ENCODE results near the gene AMACR.
"Not testable (repeated sequence)": the region's sequence is repeated elsewhere in the genome, so short reads cannot be mapped to it uniquely, and the experiment has no call there.

The AMACR gene

GRCh38 chr5:33968211-33969005 lies 39.4 kb downstream of the AMACR start:
- TF ChIP-seq ZFX (IDR thresholded peaks at IDR 0.05; ENCODE audit: borderline replicate concordance) (no peak), CTCF (IDR thresholded peaks at IDR 0.05) (no peak)
- H3K27ac ChIP-seq, result no peak overlapping the region

- no peak overlapping the region for H3K27ac ChIP-seq
- TF ChIP-seq ZFX (IDR thresholded peaks at IDR 0.05; ENCODE audit: borderline replicate concordance) (no peak), CTCF (IDR thresholded peaks at IDR 0.05) (no peak)
These were observed 41.0 kb downstream of the AMACR start for GRCh38 chr5:33966805-33967204.

GRCh38 chr5:33964132-33964700 lies 43.6 kb downstream of the AMACR start:
- TF ChIP-seq CTCF (IDR thresholded peaks at IDR 0.05) (no peak), ZFX (IDR thresholded peaks at IDR 0.05; ENCODE audit: borderline replicate concordance) (no peak)

GRCh38 chr5:33958176-33958575 lies 49.7 kb downstream of the AMACR start:
- no peak overlapping the region for H3K27ac ChIP-seq
- no peak for TF ChIP-seq CTCF (IDR thresholded peaks at IDR 0.05)
- no peak for TF ChIP-seq ZFX (IDR thresholded peaks at IDR 0.05; ENCODE audit: borderline replicate concordance)

More at GRCh38 chr5:33964132-33964700, 43.6 kb downstream of the AMACR start:
- no peak overlapping the region for H3K27ac ChIP-seq

- TF ChIP-seq CTCF (IDR thresholded peaks at IDR 0.05) (no peak), ZFX (IDR thresholded peaks at IDR 0.05; ENCODE audit: borderline replicate concordance) (no peak)
- H3K27ac ChIP-seq, result no peak overlapping the region
These were observed 50.2 kb downstream of the AMACR start for GRCh38 chr5:33957577-33958150.

GRCh38 chr5:33952175-33952574 lies 55.7 kb downstream of the AMACR start:
- H3K27ac ChIP-seq, result not testable (repeated sequence)

GRCh38 chr5:33944543-33945132 lies 63.2 kb downstream of the AMACR start:
- no peak for TF ChIP-seq ZFX (IDR thresholded peaks at IDR 0.05; ENCODE audit: borderline replicate concordance)
- no peak for TF ChIP-seq CTCF (IDR thresholded peaks at IDR 0.05)
- H3K27ac ChIP-seq, result no peak overlapping the region

All from 22Rv1 (cell line).